Hepatocyte (in vitro differentiated cells): ENCODE results near the gene AP3S1. TPM values are rescaled to one million over a fixed set of nuclear protein-coding genes. Genes with fewer than 3 reads are reported as not detected.

ENCODE experiments used
- DNase-seq: peaks from one replicate; pipeline ENCODE4 v3.0.0-alpha.2; 2016; ENCODE audit warnings: low spot score
- H2AFZ ChIP-seq: fragments of 200-600 bp; sonication (generic); 2 replicates; pipeline ENCODE4 v1.6.0; 2016; ENCODE audit warnings: antibody characterized with exemption, mild to moderate bottlenecking
- H3K27ac ChIP-seq: fragments of 200-600 bp; sonication (generic); 2 replicates; pipeline ENCODE4 v1.5.1; 2016; ENCODE audit warnings: mild to moderate bottlenecking
- H3K27me3 ChIP-seq: fragments of 200-600 bp; sonication (generic); 2 replicates; pipeline ENCODE4 v1.6.1; 2016
- H3K36me3 ChIP-seq: fragments of 200-600 bp; sonication (generic); replicated peaks from 2 replicates; pipeline ENCODE4 v1.5.1; 2016; ENCODE audit warnings: low read depth; ENCODE audit not compliant: insufficient read depth
- H3K4me1 ChIP-seq: fragments of 200-600 bp; sonication (generic); 2 replicates; pipeline ENCODE4 v1.5.1; 2016; ENCODE audit warnings: mild to moderate bottlenecking, moderate library complexity; ENCODE audit not compliant: insufficient read depth
- H3K4me2 ChIP-seq: fragments of 200-600 bp; sonication (generic); 2 replicates; pipeline ENCODE4 v1.6.0; 2016
- H3K4me3 ChIP-seq: fragments of 200-600 bp; sonication (generic); 2 replicates; pipeline ENCODE4 v1.5.1; 2016; ENCODE audit warnings: mild to moderate bottlenecking
- H3K79me2 ChIP-seq: fragments of 200-600 bp; sonication (generic); 2 replicates; pipeline ENCODE4 v1.6.0; 2017; ENCODE audit warnings: mild to moderate bottlenecking
- H3K9me2 ChIP-seq: fragments of 200-600 bp; sonication (generic); replicated peaks from 2 replicates; pipeline ENCODE4 v1.6.0; 2017; ENCODE audit warnings: mild to moderate bottlenecking; ENCODE audit not compliant: insufficient read depth
- H3K9me3 ChIP-seq: fragments of 200-600 bp; sonication (generic); 2 replicates; pipeline ENCODE4 v1.5.1; 2016; ENCODE audit warnings: low read depth, mild to moderate bottlenecking
- H4K20me1 ChIP-seq: fragments of 200-600 bp; sonication (generic); 2 replicates; pipeline ENCODE4 v1.6.0; 2016; ENCODE audit warnings: mild to moderate bottlenecking; ENCODE audit not compliant: insufficient read depth, poor library complexity, severe bottlenecking
- EZH2 ChIP-seq: fragments of 200-600 bp; sonication (generic); IDR thresholded peaks from 2 replicates; pipeline ENCODE4 v1.6.1; 2016; ENCODE audit warnings: antibody characterized with exemption, mild to moderate bottlenecking, borderline replicate concordance
- EZH2phosphoT487 ChIP-seq: fragments of 200-600 bp; sonication (generic); IDR thresholded peaks from one replicate; pipeline ENCODE4 v1.6.1; 2018; ENCODE audit warnings: antibody characterized with exemption, mild to moderate bottlenecking, low read depth, moderate library complexity; ENCODE audit not compliant: unreplicated experiment, severe bottlenecking
- WGBS: methylation state at CpG from one replicate; pipeline ENCODE4 v1.1.6; 2016; ENCODE audit warnings: low lambda C conversion rate; ENCODE audit errors: missing lambda C conversion rate; 5-methylcytosine and 5-hydroxymethylcytosine counted together
- polyA plus RNA-seq: library from polyadenylated mRNA; unstranded; fragments of >200 nt; fragmentation: Nextera tagmentation; extraction: Ambion mirVana; gene quantifications from 2 replicates; pipeline ENCODE4 v1.2.1, GENCODE V29; 2016
- total RNA-seq: library from RNA; depleted of rRNA; stranded (reverse); fragments of >200 nt; gene quantifications from 2 replicates; pipeline ENCODE4 v1.2.3, GENCODE V29; 2014
- TF ChIP-seq, protein P1 (sequence below): fragments of 200-600 bp; sonication (generic); IDR thresholded peaks from 2 replicates; pipeline ENCODE4 v1.5.1; 2016; ENCODE audit warnings: antibody characterized with exemption, mild to moderate bottlenecking; ENCODE audit not compliant: poor library complexity

The AP3S1 gene
- total and polyA plus RNA-seq, 2 experiments from 2014 or later: 148 to 362 TPM

DNA sequence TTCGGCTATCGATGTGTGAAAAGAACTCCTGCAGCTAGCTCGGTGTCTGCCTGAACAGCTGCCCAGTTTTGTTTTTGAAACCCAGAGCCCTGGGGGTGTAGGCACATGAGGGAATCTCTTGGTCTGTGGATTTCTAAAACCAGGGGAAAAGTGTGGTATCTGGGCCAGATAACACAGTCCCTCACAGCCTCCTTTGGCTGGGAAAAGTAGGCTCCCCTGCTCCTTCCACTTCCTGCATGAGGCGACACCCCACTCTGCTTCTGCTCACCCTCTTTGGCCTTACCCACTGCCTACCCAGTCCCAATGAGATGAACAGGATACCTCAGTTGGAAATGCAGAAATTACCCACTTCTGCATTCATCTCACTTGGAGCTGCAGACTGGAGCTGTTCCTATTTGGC, 15.8 kb upstream of the AP3S1 start:
- Histone ChIP-seq H3K4me1 (peaks cover 5% of the 10 kb centered on the region), H3K4me2 (no peak overlapping the region), H2AFZ (no peak overlapping the region), H3K9me2 (no peaks in the 10 kb centered on the region), H3K79me2 (no peaks in the 10 kb centered on the region), H3K9me3 (no peaks in the 10 kb centered on the region), H4K20me1 (no peaks in the 10 kb centered on the region), H3K27me3 (no peaks in the 10 kb centered on the region), H3K27ac (no peak overlapping the region), H3K36me3 (no peaks in the 10 kb centered on the region), H3K4me3 (no peak overlapping the region)
- TF ChIP-seq, protein P1, sequence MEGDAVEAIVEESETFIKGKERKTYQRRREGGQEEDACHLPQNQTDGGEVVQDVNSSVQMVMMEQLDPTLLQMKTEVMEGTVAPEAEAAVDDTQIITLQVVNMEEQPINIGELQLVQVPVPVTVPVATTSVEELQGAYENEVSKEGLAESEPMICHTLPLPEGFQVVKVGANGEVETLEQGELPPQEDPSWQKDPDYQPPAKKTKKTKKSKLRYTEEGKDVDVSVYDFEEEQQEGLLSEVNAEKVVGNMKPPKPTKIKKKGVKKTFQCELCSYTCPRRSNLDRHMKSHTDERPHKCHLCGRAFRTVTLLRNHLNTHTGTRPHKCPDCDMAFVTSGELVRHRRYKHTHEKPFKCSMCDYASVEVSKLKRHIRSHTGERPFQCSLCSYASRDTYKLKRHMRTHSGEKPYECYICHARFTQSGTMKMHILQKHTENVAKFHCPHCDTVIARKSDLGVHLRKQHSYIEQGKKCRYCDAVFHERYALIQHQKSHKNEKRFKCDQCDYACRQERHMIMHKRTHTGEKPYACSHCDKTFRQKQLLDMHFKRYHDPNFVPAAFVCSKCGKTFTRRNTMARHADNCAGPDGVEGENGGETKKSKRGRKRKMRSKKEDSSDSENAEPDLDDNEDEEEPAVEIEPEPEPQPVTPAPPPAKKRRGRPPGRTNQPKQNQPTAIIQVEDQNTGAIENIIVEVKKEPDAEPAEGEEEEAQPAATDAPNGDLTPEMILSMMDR: no peak
- TF ChIP-seq EZH2phosphoT487: no peak
- TF ChIP-seq EZH2: no peak
- DNase-seq: no peak
- 99% methylated on average over 4 of the region's 4 CpGs for WGBS

DNA sequence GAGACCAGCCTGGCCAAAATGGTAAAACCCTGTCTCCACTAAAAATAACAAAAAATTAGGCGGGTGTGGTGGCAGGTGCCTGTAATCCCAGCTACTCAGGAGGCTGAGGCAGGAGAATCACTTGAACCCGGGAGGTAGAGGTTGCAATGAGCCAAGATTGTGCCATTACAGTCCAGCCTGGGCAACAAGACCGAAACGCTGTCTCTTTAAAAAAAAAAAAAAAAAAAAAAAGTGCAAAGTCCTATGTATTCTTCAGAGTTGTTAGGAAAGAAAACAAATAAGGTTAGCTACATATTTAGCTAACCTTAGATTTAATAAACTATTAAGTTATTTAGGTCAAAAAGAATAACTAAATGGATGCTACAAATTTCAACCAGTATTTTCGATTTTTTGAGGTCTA, 11.8 kb upstream of the AP3S1 start:
- H3K9me3 ChIP-seq: no peaks in the 10 kb centered on the region
- no peak for DNase-seq
- no peak overlapping the region for H2AFZ ChIP-seq
- no peaks in the 10 kb centered on the region for H3K36me3 ChIP-seq
- peaks cover 5% of the 10 kb centered on the region for H3K4me1 ChIP-seq
- WGBS: 97% methylated on average over 5 of the region's 5 CpGs
- TF ChIP-seq, protein P1: no peak
- TF ChIP-seq EZH2 (no peak), EZH2phosphoT487 (no peak)
- H3K9me2 ChIP-seq: no peaks in the 10 kb centered on the region
- no peaks in the 10 kb centered on the region for H3K79me2 ChIP-seq
- no peaks in the 10 kb centered on the region for H4K20me1 ChIP-seq
- H3K4me2 ChIP-seq: no peak overlapping the region
- H3K4me3 ChIP-seq: no peak overlapping the region
- no peak overlapping the region for H3K27ac ChIP-seq
- H3K27me3 ChIP-seq: no peaks in the 10 kb centered on the region

DNA sequence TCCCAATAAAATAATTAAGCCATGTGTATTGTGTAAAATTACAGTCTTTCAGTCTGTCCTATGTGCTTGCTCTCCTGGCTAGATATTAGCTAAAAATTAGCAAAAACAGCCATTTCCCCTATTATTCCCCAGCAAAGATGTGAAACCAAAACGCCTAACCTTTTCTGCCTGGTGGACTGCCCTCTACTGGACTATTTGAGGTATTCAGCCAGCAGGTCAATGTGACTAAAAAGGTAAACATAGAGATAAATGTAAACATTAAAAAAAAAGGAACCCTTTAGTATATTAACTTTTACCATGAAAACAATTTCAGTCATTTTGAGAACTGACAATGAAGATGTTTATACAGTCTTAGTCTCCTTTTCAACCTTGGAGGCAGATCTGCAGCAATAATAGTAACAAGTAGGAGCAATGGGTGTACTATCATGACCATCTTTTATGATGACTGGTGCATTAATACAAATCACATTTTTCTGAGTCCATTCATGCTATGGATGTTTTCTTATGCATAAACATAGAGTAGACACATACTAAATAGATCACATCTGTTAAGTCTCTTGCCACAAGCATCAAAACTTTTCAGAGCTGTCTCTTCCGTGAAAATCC, 10.5 kb upstream of the AP3S1 start:
- Histone ChIP-seq H4K20me1 (peaks cover 2% of the 10 kb centered on the region), H3K9me3 (no peaks in the 10 kb centered on the region), H3K9me2 (no peaks in the 10 kb centered on the region), H3K36me3 (no peaks in the 10 kb centered on the region), H3K27ac (no peak overlapping the region), H3K4me2 (no peak overlapping the region), H3K4me3 (no peak overlapping the region), H3K4me1 (peaks cover 5% of the 10 kb centered on the region), H3K27me3 (no peaks in the 10 kb centered on the region), H2AFZ (no peak overlapping the region), H3K79me2 (peaks cover 2% of the 10 kb centered on the region)
- no peak for TF ChIP-seq EZH2phosphoT487
- no peak for TF ChIP-seq EZH2
- TF ChIP-seq, protein P1: peak; percentile 83
- DNase-seq: peak; percentile 56
- 47% methylated on average over 2 of the region's 2 CpGs for WGBS

DNA sequence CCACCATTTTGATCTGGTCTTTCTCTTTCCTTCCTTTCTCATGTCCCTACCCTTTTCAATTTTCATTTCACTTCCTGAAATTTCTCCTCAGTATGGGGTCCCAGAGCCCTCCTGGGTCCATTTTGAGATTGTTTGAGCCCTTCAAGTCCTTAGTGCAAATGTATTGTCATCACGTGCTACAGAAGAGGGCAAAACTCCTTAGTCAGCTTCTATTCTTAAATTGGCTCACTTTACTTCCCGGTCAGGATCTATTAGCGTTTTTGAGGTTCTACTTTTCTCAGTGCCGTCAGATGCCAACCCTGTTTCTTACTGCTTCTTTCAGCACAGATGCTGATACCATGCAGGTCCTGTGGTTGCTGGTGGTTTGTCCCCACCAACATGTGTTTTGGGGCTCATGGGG, 6.3 kb upstream of the AP3S1 start:
- Histone ChIP-seq H3K4me3 (no peak overlapping the region), H3K9me2 (no peaks in the 10 kb centered on the region), H3K79me2 (peaks cover 42% of the 10 kb centered on the region), H3K27me3 (no peaks in the 10 kb centered on the region), H2AFZ (no peak overlapping the region), H3K36me3 (no peaks in the 10 kb centered on the region), H3K9me3 (no peaks in the 10 kb centered on the region), H3K4me2 (no peak overlapping the region), H3K4me1 (peaks cover 14% of the 10 kb centered on the region), H4K20me1 (peaks cover 31% of the 10 kb centered on the region), H3K27ac (no peak overlapping the region)
- 99% methylated on average over 4 of the region's 4 CpGs for WGBS
- no peak for DNase-seq
- TF ChIP-seq, protein P1: no peak
- TF ChIP-seq EZH2phosphoT487 (no peak), EZH2 (no peak)
